H4 (cell line): ENCODE data around the gene CFAP119. TPM values are rescaled to one million over a fixed set of nuclear protein-coding genes. Genes with fewer than 3 reads are reported as not detected.

ENCODE experiments used
- DNase-seq: peaks from one replicate; pipeline ENCODE4 v3.0.0-alpha.2; 2015; ENCODE audit warnings: low spot score
- total RNA-seq: library from RNA; depleted of rRNA; stranded (reverse); fragments of >200 nt; shearing (Covaris generic); gene quantifications from 2 replicates; pipeline ENCODE4 v1.2.3, GENCODE V29; 2014; rRNA removed

Gene CFAP119
- total RNA-seq, 1 experiment from 2014 or later: 1.9 TPM

GRCh38 chr16:30710971-30711370 lies 50.9 kb downstream of the CFAP119 start:
- no peak for DNase-seq

Other genes with a start within 250 kb of the CFAP119 start
- 22.7 and 29.2 TPM in 2 replicates for gene ZNF768, start 235.5 kb downstream of the CFAP119 start, total RNA-seq
- 1.5 and 2.6 TPM in 2 replicates for gene ZNF747, start 227.2 kb downstream of the CFAP119 start, total RNA-seq
- 3.2 and 5.2 TPM in 2 replicates for gene ZNF764, start 203.7 kb downstream of the CFAP119 start, total RNA-seq
- 3.1 and 6.0 TPM in 2 replicates for gene ZNF688, start 190.3 kb downstream of the CFAP119 start, total RNA-seq
- gene ZNF785, start 176.4 kb downstream of the CFAP119 start, total RNA-seq: 1.3 and 3.1 TPM in 2 replicates
- gene ZNF689, start 151.7 kb downstream of the CFAP119 start, total RNA-seq: 9.6 TPM in 2 replicates
- gene PRR14, start 111.1 kb downstream of the CFAP119 start, total RNA-seq: 5.2 and 13.6 TPM in 2 replicates
- gene FBRS, start 103.6 kb downstream of the CFAP119 start, total RNA-seq: 5.0 and 5.9 TPM in 2 replicates
- 5.0 and 6.2 TPM in 2 replicates for gene SRCAP, start 62.9 kb downstream of the CFAP119 start, total RNA-seq
- 30.8 and 42.5 TPM in 2 replicates for gene PHKG2, start 13.6 kb downstream of the CFAP119 start, total RNA-seq
- 57.9 and 79.2 TPM in 2 replicates for gene RNF40, start 260 bp upstream of the CFAP119 start, total RNA-seq
- gene ZNF629, start 25.1 kb upstream of the CFAP119 start, total RNA-seq: 10.7 and 13.9 TPM in 2 replicates
- 22.7 and 25.9 TPM in 2 replicates for gene BCL7C, start 132.0 kb upstream of the CFAP119 start, total RNA-seq
- not detected in 2 replicates for gene CTF1, start 134.6 kb upstream of the CFAP119 start, total RNA-seq
- gene FBXL19, start 161.5 kb upstream of the CFAP119 start, total RNA-seq: 5.0 and 13.8 TPM in 2 replicates
- 30.5 and 43.8 TPM in 2 replicates for gene ORAI3, start 187.0 kb upstream of the CFAP119 start, total RNA-seq
- 1.4 and 1.7 TPM in 2 replicates for gene SETD1A, start 195.7 kb upstream of the CFAP119 start, total RNA-seq
- 0.68 and 1.0 TPM in 2 replicates for gene HSD3B7, start 223.1 kb upstream of the CFAP119 start, total RNA-seq
- gene STX1B, start 248.6 kb upstream of the CFAP119 start, total RNA-seq: 0.04 TPM in 1 of 2 replicates, not detected in the other